GM19239 (cell line): ENCODE data around the gene MRTO4.
"Not testable (repeated sequence)": the region's sequence is repeated elsewhere in the genome, so short reads cannot be mapped to it uniquely, and the experiment has no call there.

Experiments used
- DNase-seq: peaks from one replicate; pipeline ENCODE4 v3.0.0; 2011; ENCODE audit warnings: low spot score; ENCODE audit not compliant: insufficient read length
- FAIRE-seq: peaks from 2 replicates; lab custom pipeline; 2011; peaks lifted over from hg19 to GRCh38; lab: Jason Lieb, UNC

Gene MRTO4

GRCh38 chr1:19269427-19270342 is 18.1 kb downstream of the MRTO4 start:
- DNase-seq, FAIRE-seq: not testable (repeated sequence)

GRCh38 chr1:19270343-19270730 is 18.7 kb downstream of the MRTO4 start:
- not testable (repeated sequence) for FAIRE-seq

GRCh38 chr1:19272064-19272463 is 20.5 kb downstream of the MRTO4 start:
- DNase-seq (no peak), FAIRE-seq (no peak)

More at GRCh38 chr1:19270343-19270730, 18.7 kb downstream of the MRTO4 start:
- DNase-seq = not testable (repeated sequence)

- DNase-seq (no peak), FAIRE-seq (no peak)
Observed at GRCh38 chr1:19273106-19273843, 21.7 kb downstream of the MRTO4 start.

GRCh38 chr1:19273844-19274531 is 22.4 kb downstream of the MRTO4 start:
- DNase-seq, FAIRE-seq: not testable (repeated sequence)

- FAIRE-seq (no peak), DNase-seq (no peak)
Observed at GRCh38 chr1:19274636-19275035, 23.0 kb downstream of the MRTO4 start.

- DNase-seq (no peak), FAIRE-seq (no peak)
Observed at GRCh38 chr1:19283891-19284290, 32.3 kb downstream of the MRTO4 start.

GRCh38 chr1:19284881-19285280 is 33.3 kb downstream of the MRTO4 start:
- DNase-seq (no peak), FAIRE-seq (no peak)

- DNase-seq, FAIRE-seq: not testable (repeated sequence)
Observed at GRCh38 chr1:19285366-19285765, 33.8 kb downstream of the MRTO4 start.

- not testable (repeated sequence) for FAIRE-seq, DNase-seq
Observed at GRCh38 chr1:19285807-19286206, 34.2 kb downstream of the MRTO4 start.

GRCh38 chr1:19287436-19288185 is 36.0 kb downstream of the MRTO4 start:
- FAIRE-seq (no peak), DNase-seq (no peak)

GRCh38 chr1:19288324-19289241 is 37.0 kb downstream of the MRTO4 start, which contains the start of gene AKR7A3:
TSS of gene AKR7A3 (minus strand) at chr1:19288770. CDS start at chr1:19288709, 61 bp downstream.
- not testable (repeated sequence) for FAIRE-seq, DNase-seq

GRCh38 chr1:19289244-19289643 is 37.6 kb downstream of the MRTO4 start:
- FAIRE-seq (no peak), DNase-seq (no peak)

- FAIRE-seq (no peak), DNase-seq (no peak)
Observed at GRCh38 chr1:19294638-19295037, 43.0 kb downstream of the MRTO4 start.

- DNase-seq (no peak), FAIRE-seq (no peak)
Observed at GRCh38 chr1:19300211-19300610, 48.6 kb downstream of the MRTO4 start.

GRCh38 chr1:19304081-19304480 is 52.5 kb downstream of the MRTO4 start:
- not testable (repeated sequence) for FAIRE-seq, DNase-seq

- DNase-seq (no peak), FAIRE-seq (no peak)
Observed at GRCh38 chr1:19305880-19306279, 54.3 kb downstream of the MRTO4 start.

- no peak for FAIRE-seq
- no peak for DNase-seq
Observed at GRCh38 chr1:19306941-19307340, 55.3 kb downstream of the MRTO4 start.
